OCI-LY7 (cell line): ENCODE data around the gene TTC36. TPM values are rescaled to one million over a fixed set of nuclear protein-coding genes. Genes with fewer than 3 reads are reported as not detected.

Source experiments
- BruUV-seq: library from RNA; stranded (reverse); fragments of 400-500 nt; replicated peaks from 2 replicates; lab custom pipeline; 2021; lab: Mats Ljungman, UMichigan
- CTCF ChIA-PET: fragments of 300-600 bp; sonication (Branson Sonifier 250); formaldehyde crosslinking; loops from one replicate; lab custom pipeline; 2022; ENCODE audit warnings: antibody characterized with exemption; ENCODE audit not compliant: unreplicated experiment; lab: Charles Lee
- POLR2A ChIA-PET: fragments of 300-600 bp; sonication (Branson Sonifier 250); formaldehyde crosslinking; loops from one replicate; lab custom pipeline; 2022; ENCODE audit warnings: antibody characterized with exemption; lab: Charles Lee
- DNase-seq: peaks from one replicate; pipeline ENCODE4 v3.0.0-alpha.2; 2015; ENCODE audit warnings: low spot score
- H2AFZ ChIP-seq: fragments of 200-600 bp; sonication (generic), shearing (Covaris generic); 2 replicates; pipeline ENCODE4 v1.6.1; 2014; ENCODE audit warnings: mild to moderate bottlenecking, antibody characterized with exemption, low read length, moderate library complexity
- H3K27ac ChIP-seq: fragments of 200-600 bp; sonication (generic); 2 replicates; pipeline ENCODE4 v1.5.1; 2014; ENCODE audit warnings: mixed run types, low read depth, mild to moderate bottlenecking, moderate library complexity, low read length, inconsistent platforms; ENCODE audit not compliant: poor library complexity, severe bottlenecking
- H3K36me3 ChIP-seq: fragments of 200-600 bp; sonication (generic); 2 replicates; pipeline ENCODE4 v1.6.1; 2014; ENCODE audit warnings: mild to moderate bottlenecking, antibody characterized with exemption, low read length, moderate library complexity, mixed read lengths; ENCODE audit not compliant: insufficient read depth
- H3K4me1 ChIP-seq: fragments of 200-600 bp; sonication (generic); 2 replicates; pipeline ENCODE4 v1.5.1; 2014; ENCODE audit warnings: mild to moderate bottlenecking, low read length; ENCODE audit not compliant: insufficient read depth, poor library complexity, severe bottlenecking
- H3K4me2 ChIP-seq: fragments of 200-600 bp; sonication (generic); 2 replicates; pipeline ENCODE4 v1.6.1; 2014; ENCODE audit warnings: mild to moderate bottlenecking, low read length
- H3K4me3 ChIP-seq: fragments of 200-600 bp; sonication (generic); 2 replicates; pipeline ENCODE4 v1.5.1; 2014; ENCODE audit warnings: mild to moderate bottlenecking, low read depth, low read length; ENCODE audit not compliant: poor library complexity, severe bottlenecking
- H3K79me2 ChIP-seq: fragments of 200-600 bp; sonication (generic); 2 replicates; pipeline ENCODE4 v1.6.1; 2016; ENCODE audit warnings: low read depth, mild to moderate bottlenecking, low read length, moderate library complexity, mixed read lengths; ENCODE audit not compliant: insufficient read depth
- H3K9me2 ChIP-seq: fragments of 200-600 bp; sonication (generic); 2 replicates; pipeline ENCODE4 v1.6.1; 2016; ENCODE audit warnings: mild to moderate bottlenecking, low read length, mixed read lengths; ENCODE audit not compliant: insufficient read depth
- H3K9me3 ChIP-seq: fragments of 200-600 bp; sonication (generic); 2 replicates; pipeline ENCODE4 v1.6.1; 2014; ENCODE audit warnings: mild to moderate bottlenecking, mixed run types, low read length, mixed read lengths
- H4K20me1 ChIP-seq: fragments of 200-600 bp; sonication (generic); 2 replicates; pipeline ENCODE4 v1.6.1; 2014; ENCODE audit warnings: mild to moderate bottlenecking, antibody characterized with exemption, low read length, moderate library complexity, mixed read lengths; ENCODE audit not compliant: insufficient read depth
- CTCF ChIP-seq: fragments of 200-600 bp; sonication (generic); conservative IDR thresholded peaks from 2 replicates; pipeline ENCODE4 v1.5.1; 2014; ENCODE audit warnings: mild to moderate bottlenecking, antibody characterized with exemption, low read length, moderate library complexity, mixed read lengths
- EZH2phosphoT487 ChIP-seq: fragments of 200-600 bp; sonication (generic); IDR thresholded peaks from 2 replicates; pipeline ENCODE4 v1.6.1; 2018; ENCODE audit warnings: low read depth, borderline replicate concordance, mild to moderate bottlenecking, mixed run types, antibody characterized with exemption, low read length, moderate library complexity, mixed read lengths
- intact Hi-C: fragments of 100-400 bp; cut with micrococcal nuclease; formaldehyde crosslinking; loops from one replicate; pipeline ENCODE4 v1.10.0; 2022; ENCODE audit not compliant: unreplicated experiment
- total RNA-seq, 2 experiments: library from RNA; depleted of rRNA in 1 of 2; stranded (reverse); fragments of >200 nt in 1 of 2; shearing (Covaris generic) in 1 of 2; gene quantifications; 2 replicates each; pipeline ENCODE4 v1.2.3, GENCODE V29; 2014 to 2022

TTC36 gene
- total RNA-seq, 2 experiments from 2014 or later = 0.82 TPM; not detected in 1

DNA sequence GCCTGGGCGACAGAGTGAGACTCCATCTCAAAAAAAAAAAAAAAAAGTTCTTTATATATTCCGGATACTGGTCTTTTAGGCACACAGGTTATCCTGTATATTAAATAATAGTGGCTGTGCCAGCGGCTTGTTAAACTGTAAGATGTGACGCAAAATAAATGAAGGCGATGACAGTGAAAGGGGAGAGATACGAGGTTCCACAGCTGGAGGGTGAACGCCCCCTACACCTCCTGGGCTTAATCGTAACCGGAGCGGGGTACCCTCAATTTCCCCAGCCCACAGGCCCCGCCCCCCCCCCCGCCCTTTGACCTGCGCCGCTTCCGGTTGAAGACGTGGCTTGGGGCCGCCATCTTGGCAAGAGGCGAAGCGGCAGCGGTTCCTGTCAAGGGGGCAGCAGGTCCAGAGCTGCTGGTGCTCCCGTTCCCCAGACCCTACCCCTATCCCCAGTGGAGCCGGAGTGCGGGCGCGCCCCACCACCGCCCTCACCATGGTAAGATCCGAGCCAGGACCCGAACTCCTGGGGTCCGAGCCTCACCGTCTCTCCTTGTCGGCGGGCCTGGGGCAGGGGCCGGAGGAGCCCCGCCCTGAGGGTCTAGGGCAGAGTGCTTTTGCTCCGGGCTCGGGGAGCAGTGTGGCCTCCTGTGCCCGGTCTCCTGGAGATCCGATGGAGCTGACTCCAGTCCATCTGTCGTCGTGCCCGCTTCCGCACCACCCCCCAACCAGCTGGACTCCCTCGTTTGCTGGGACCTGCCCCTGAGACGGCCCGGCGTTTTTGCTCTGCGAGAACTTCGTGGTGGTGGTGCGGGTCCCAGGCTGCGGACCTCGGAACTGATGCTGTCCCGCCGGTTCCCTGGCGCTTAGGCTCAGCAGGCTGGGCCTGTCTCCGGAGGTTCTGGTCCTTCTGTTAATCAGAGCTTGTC is 45.0 kb downstream of the TTC36 start, which contains the start of gene ARCN1:
Gene ARCN1, plus strand, starts transcription at position 349 of the 920 bp plus-strand sequence. Its CDS starts 139 bp downstream, at position 488.
- CTCF ChIA-PET = no interaction called here
- H3K79me2 ChIP-seq = peaks cover 58% of the 10 kb centered on the region
- peak; percentile 90 for DNase-seq
- BruUV-seq = no TSS peak
- peak within 1 kb of the TSS; percentile 94 for H3K4me3 ChIP-seq
- H3K36me3 ChIP-seq = peaks cover 11% of the 10 kb centered on the region; the same call in 1 of the 2 replicates
- intact Hi-C loops = loop anchor here (5.0 kb wide), 1 partner anchor 135 kb away; the partner anchor contains the start of gene KMT2A
- peak within 1 kb of the TSS; percentile 66 for H3K27ac ChIP-seq
- POLR2A ChIA-PET = interaction anchor here (0.5 to 1.7 kb wide), 10 partner anchors 11 to 556 kb away, joined by 3 to 6 read pairs (median 4); no protein-coding TSS in a partner anchor
- no peaks in the 10 kb centered on the region for H3K9me2 ChIP-seq
- no peaks in the 10 kb centered on the region for H3K9me3 ChIP-seq
- H3K4me2 ChIP-seq = peak within 1 kb of the TSS; percentile 86
- H4K20me1 ChIP-seq = peaks cover 26% of the 10 kb centered on the region; the same call in 1 of the 2 replicates
- peak within 1 kb of the TSS; percentile 92 for H2AFZ ChIP-seq
- peaks cover 33% of the 10 kb centered on the region for H3K4me1 ChIP-seq
- TF ChIP-seq EZH2phosphoT487 (no peak), CTCF (0 out of 2 replicates have a peak, but pooled peaks have one; percentile 16)

DNA sequence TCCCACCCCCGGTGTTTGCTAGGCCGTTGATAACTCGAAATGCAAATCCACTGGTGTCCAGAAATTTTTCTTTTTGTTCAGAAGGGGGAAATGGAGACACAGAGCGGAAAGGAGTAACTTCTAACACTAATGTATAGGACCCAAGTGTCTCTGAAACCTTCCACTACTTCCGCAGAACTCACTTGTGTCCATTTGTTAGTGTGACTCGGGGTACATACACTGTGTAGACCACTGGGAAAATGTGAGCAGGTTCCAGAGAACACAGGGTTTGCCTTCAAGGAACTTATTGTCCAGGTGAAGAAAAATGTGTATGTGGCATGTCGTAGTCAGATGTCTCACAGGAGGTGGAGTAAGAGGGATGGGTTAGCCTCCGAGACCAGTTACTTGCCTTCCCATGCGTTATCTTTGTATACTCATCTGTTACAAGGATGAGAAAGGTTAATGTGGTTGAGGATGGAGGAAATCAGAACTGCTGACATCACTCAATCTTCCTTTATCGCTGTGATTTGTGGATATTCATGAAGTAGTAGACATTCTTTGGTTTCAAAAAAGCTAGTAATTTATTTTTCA is 45.8 kb downstream of the TTC36 start:
- no TSS peak for BruUV-seq
- H3K27ac ChIP-seq = peak overlapping the region; percentile 66
- peak; percentile 51 for DNase-seq
- intact Hi-C loops = loop anchor here (5.0 kb wide), 1 partner anchor 136 kb away; the partner anchor contains the start of gene KMT2A
- TF ChIP-seq EZH2phosphoT487 (no peak), CTCF (no peak)
- no peaks in the 10 kb centered on the region for H3K9me2 ChIP-seq
- POLR2A ChIA-PET = interaction anchor here (0.5 to 1.3 kb wide), 3 partner anchors 18 to 283 kb away, joined by 3 to 4 read pairs (median 4); no protein-coding TSS in a partner anchor
- H3K4me3 ChIP-seq = peak overlapping the region; percentile 94
- H2AFZ ChIP-seq = peak overlapping the region; percentile 92; the same call in 1 of the 2 replicates
- peaks cover 16% of the 10 kb centered on the region for H3K36me3 ChIP-seq
- H4K20me1 ChIP-seq = peaks cover 29% of the 10 kb centered on the region; the same call in 1 of the 2 replicates
- CTCF ChIA-PET = no interaction called here
- H3K4me2 ChIP-seq = peak overlapping the region; percentile 86
- H3K9me3 ChIP-seq = no peaks in the 10 kb centered on the region
- H3K4me1 ChIP-seq = peaks cover 33% of the 10 kb centered on the region
- peaks cover 65% of the 10 kb centered on the region for H3K79me2 ChIP-seq
